WERI-Rb-1 (cell line): ENCODE results near the gene ZNF790.
A peak's percentile ranks its signal among the peaks of the same experiment; 100 is the strongest.

Source experiments
- DNase-seq: peaks from one replicate; pipeline ENCODE4 v3.0.0-alpha.2; 2020
- H3K27ac ChIP-seq: fragments of 250-450 bp; sonication (Bioruptor Pico); 2 replicates; pipeline ENCODE4 v1.5.1; 2020; ENCODE audit warnings: mild to moderate bottlenecking, moderate library complexity
- H3K27me3 ChIP-seq: fragments of 250-450 bp; sonication (Bioruptor Pico); 2 replicates; pipeline ENCODE4 v1.5.1; 2021; ENCODE audit warnings: mild to moderate bottlenecking, low read depth, moderate library complexity; ENCODE audit not compliant: insufficient read depth, severe bottlenecking
- H3K36me3 ChIP-seq: fragments of 250-450 bp; sonication (Bioruptor Pico); 2 replicates; pipeline ENCODE4 v1.5.1; 2020; ENCODE audit warnings: mild to moderate bottlenecking, moderate library complexity
- H3K4me3 ChIP-seq: 2 replicates; pipeline ENCODE4 v1.5.1; 2011; ENCODE audit warnings: low read depth, mild to moderate bottlenecking, control low read depth, low read length
- H3K9me3 ChIP-seq: fragments of 250-450 bp; sonication (Bioruptor Pico); 2 replicates; pipeline ENCODE4 v1.5.1; 2021; ENCODE audit warnings: mild to moderate bottlenecking, moderate library complexity; ENCODE audit not compliant: severe bottlenecking
- CTCF ChIP-seq: IDR thresholded peaks from 2 replicates; pipeline ENCODE4 v1.5.1; 2011; ENCODE audit warnings: low read depth, mild to moderate bottlenecking, control low read depth, inconsistent platforms, low read length

The ZNF790 gene

DNA sequence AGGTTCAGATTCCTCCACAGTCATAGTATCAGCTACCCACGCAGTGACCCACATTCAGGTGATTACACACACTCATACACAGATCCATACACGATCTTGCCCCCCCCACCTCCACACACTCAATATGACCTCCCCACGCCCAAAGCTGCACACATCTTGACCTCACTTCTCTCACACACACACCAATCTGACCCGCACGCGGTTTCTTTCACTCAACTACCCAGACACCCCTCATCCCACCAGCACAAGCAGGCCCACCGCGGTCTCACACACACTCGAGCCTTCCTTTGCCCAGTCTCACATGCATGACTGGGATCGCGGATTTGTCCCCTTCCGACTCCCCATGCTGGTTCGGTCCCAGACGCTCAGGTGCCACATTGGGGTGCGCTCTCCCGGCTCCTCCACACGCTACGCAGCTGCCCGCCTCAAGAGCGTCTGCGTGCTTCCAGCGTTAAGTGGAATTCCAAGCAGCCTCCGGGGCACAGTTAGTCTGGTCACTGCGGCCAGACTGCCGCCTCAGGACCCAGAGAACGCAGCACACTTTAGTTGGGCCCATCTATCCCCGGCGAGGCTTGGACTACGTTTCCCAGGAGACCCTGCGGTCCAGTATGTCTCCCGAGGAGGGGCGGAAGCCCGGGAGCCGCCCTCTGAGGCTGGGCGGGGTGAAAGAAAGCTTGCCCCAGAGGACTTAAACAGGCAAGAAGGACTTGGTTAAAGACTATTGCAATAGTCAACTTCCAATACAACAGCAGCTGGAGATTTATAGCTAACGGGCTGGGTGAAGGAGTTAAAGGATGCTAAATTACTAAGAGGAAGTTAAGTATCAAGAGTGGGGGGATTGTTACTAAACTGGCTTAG is 11.7 kb upstream of the ZNF790 start:
- peak; percentile 89 for DNase-seq
- Histone ChIP-seq H3K27me3 (no peaks in the 10 kb centered on the region), H3K36me3 (peaks cover 10% of the 10 kb centered on the region), H3K4me3 (peak overlapping the region; percentile 83), H3K9me3 (no peaks in the 10 kb centered on the region), H3K27ac (peak overlapping the region; percentile 79)
- TF ChIP-seq CTCF = no peak

DNA sequence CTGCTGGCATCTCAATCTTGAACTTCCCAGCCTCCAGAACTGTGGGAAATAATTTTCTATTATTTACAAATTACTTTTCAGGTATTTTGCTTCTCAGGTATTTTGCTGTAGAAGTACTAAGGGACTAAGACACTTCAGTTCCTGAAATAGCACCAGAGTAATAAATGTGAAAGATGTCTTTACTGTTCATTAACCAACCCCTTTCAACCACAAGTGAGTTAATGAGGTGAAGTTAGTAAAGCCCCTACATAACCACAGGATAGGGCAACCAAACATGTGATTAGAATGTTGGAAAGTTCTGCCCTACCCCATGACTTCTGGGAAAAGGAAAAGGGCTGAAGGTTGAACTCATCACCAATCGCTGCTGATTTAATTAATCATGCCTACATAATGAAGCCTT is 9.8 kb upstream of the ZNF790 start:
- H3K27me3 ChIP-seq = no peaks in the 10 kb centered on the region
- no peak for TF ChIP-seq CTCF
- no peak overlapping the region for H3K4me3 ChIP-seq
- H3K36me3 ChIP-seq = no peaks in the 10 kb centered on the region
- no peaks in the 10 kb centered on the region for H3K9me3 ChIP-seq
- DNase-seq = no peak
- no peak overlapping the region for H3K27ac ChIP-seq

DNA sequence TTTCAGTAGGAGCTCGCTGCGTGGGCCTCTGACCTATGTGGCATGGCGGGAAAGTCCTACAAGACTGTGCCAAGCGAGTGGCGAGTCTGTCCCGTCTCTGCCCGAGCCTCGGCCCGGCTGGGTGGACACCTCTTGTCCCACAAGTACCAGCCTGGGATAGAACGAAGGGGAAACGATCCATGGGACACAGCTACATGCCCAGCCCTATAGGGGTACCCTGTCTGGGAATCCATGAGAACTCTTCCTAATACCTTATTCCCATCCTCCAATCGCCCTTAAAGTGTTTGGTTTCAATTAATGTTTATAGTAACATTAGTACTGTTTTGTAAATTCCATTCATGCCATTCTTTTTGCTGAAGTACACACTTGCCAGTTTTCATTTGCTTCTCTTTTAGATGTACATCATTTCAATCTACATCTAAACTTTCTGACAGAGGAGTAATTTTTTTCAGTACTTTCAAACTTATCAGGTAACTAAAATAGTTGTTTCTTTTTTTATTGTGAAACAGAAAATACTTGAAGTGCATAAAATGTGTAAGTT is 667 bp upstream of the ZNF790 start:
- peak overlapping the region; percentile 95 for H3K27ac ChIP-seq
- H3K27me3 ChIP-seq = no peaks in the 10 kb centered on the region
- peaks cover 16% of the 10 kb centered on the region for H3K36me3 ChIP-seq
- TF ChIP-seq CTCF = no peak
- peaks cover 1% of the 10 kb centered on the region for H3K9me3 ChIP-seq
- peak overlapping the region; percentile 85 for H3K4me3 ChIP-seq
- no peak for DNase-seq

GRCh38 chr19:36837176-36837905 is 846 bp downstream of the ZNF790 start:
- peaks cover 28% of the 10 kb centered on the region for H3K36me3 ChIP-seq
- H3K27ac ChIP-seq = peak overlapping the region; percentile 95
- DNase-seq = peak; percentile 20
- H3K27me3 ChIP-seq = no peaks in the 10 kb centered on the region
- peaks cover 6% of the 10 kb centered on the region for H3K9me3 ChIP-seq
- peak overlapping the region; percentile 85 for H3K4me3 ChIP-seq
- TF ChIP-seq CTCF = no peak

DNA sequence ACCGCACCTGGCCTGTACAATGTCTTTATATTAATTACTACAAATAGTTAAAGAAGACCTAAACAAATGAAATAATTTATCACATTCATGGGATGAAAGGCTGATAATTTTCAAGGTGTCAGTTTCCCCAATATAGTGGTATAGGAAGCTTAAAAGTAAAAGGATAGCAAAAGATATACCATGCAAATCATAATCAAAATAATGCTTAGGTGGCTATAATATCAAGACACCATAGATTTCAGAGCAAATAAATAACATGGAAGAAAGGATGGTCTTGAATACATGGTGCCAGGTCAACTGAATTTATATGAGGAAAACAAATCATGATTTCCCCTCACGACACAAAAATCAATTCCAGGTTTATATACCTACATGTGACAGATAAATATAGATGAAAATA is 4.8 kb downstream of the ZNF790 start:
- no peak overlapping the region for H3K4me3 ChIP-seq
- DNase-seq = no peak
- H3K27ac ChIP-seq = no peak overlapping the region
- H3K27me3 ChIP-seq = no peaks in the 10 kb centered on the region
- peaks cover 19% of the 10 kb centered on the region for H3K9me3 ChIP-seq
- peaks cover 57% of the 10 kb centered on the region for H3K36me3 ChIP-seq
- no peak for TF ChIP-seq CTCF
